Fibroblast of lung (primary cell): Measurements from ENCODE around the gene HTR3D. TPM values are rescaled to one million over a fixed set of nuclear protein-coding genes. Genes with fewer than 3 reads are reported as not detected.

Source experiments
- DNase-seq, 2 donors: peaks; one replicate each; pipeline versions ENCODE4 v3.0.0 to v3.0.0-alpha.2; 2010; ENCODE audit warnings: low read depth in 2 of 2
- H2AFZ ChIP-seq: 2 replicates; pipeline ENCODE4 v1.5.1; 2012; ENCODE audit warnings: low read length, control low read depth, inconsistent platforms
- H3K27ac ChIP-seq: 2 replicates; pipeline ENCODE4 v1.5.1; 2011; ENCODE audit warnings: low read length, control low read depth; ENCODE audit not compliant: insufficient read depth
- H3K27me3 ChIP-seq: 2 replicates; pipeline ENCODE4 v1.5.1; 2011; ENCODE audit warnings: mild to moderate bottlenecking, low read length; ENCODE audit not compliant: control insufficient read depth, insufficient read depth
- H3K36me3 ChIP-seq: 2 replicates; pipeline ENCODE4 v1.5.1; 2011; ENCODE audit warnings: low read length; ENCODE audit not compliant: control insufficient read depth, insufficient read depth
- H3K4me1 ChIP-seq: 2 replicates; pipeline ENCODE4 v1.5.1; 2011; ENCODE audit warnings: low read length; ENCODE audit not compliant: control insufficient read depth, insufficient read depth; ENCODE audit errors: extremely low read depth
- H3K4me2 ChIP-seq: 2 replicates; pipeline ENCODE4 v1.5.1; 2011; ENCODE audit warnings: low read length, control low read depth; ENCODE audit not compliant: insufficient read depth; ENCODE audit errors: extremely low read depth
- H3K4me3 ChIP-seq, 4 experiments: fragments of 200-600 bp in 1 of 4; sonication (generic) in 1 of 4; replicated peaks in 1 of 4; 2 replicates each; pipeline ENCODE4 v1.5.1; 2011 to 2016; ENCODE audit warnings: low read length in 4 of 4, low read depth in 3 of 4, mild to moderate bottlenecking in 3 of 4, control low read depth in 2 of 4, inconsistent platforms in 1 of 4, mixed read lengths in 1 of 4; ENCODE audit not compliant: insufficient read depth in 1 of 4; ENCODE audit errors: control extremely low read depth in 1 of 4
- H3K79me2 ChIP-seq: 2 replicates; pipeline ENCODE4 v1.5.1; 2012; ENCODE audit warnings: mild to moderate bottlenecking, low read length, inconsistent platforms; ENCODE audit not compliant: control insufficient read depth, insufficient read depth
- H3K9ac ChIP-seq: 2 replicates; pipeline ENCODE4 v1.5.1; 2011; ENCODE audit warnings: mild to moderate bottlenecking, low read length, control low read depth; ENCODE audit not compliant: insufficient read depth
- H3K9me3 ChIP-seq: 2 replicates; pipeline ENCODE4 v1.5.1; 2012; ENCODE audit warnings: low read depth, low read length; ENCODE audit not compliant: control insufficient read depth, insufficient read depth
- H4K20me1 ChIP-seq: 2 replicates; pipeline ENCODE4 v1.5.1; 2011; ENCODE audit warnings: low read length; ENCODE audit not compliant: control insufficient read depth, insufficient read depth; ENCODE audit errors: extremely low read depth
- EZH2 ChIP-seq: IDR thresholded peaks from 2 replicates; pipeline ENCODE4 v1.5.1; 2012; ENCODE audit warnings: low read length, control low read depth, mild to moderate bottlenecking; ENCODE audit errors: missing control alignments
- polyA plus RNA-seq, 2 donors: library from polyadenylated mRNA; depleted of rRNA in 1 of 2; stranded (reverse) in 1 of 2; unstranded in 1 of 2; fragments of >200 nt; gene quantifications; 2 replicates each; pipeline ENCODE4 v1.2.1, GENCODE V29; 2011 to 2012; ENCODE audit warnings: missing spikeins in 1 of 2
- total RNA-seq: library from RNA; depleted of rRNA; stranded (reverse); fragments of >200 nt; gene quantifications from 2 replicates; pipeline ENCODE4 v1.2.1, GENCODE V29; 2014
- TF ChIP-seq, protein P1 (sequence below), 2 donors: IDR thresholded peaks in 1 of 2; conservative IDR thresholded peaks in 1 of 2; 1 replicate in 1 of 2; 2 replicates in 1 of 2; pipeline ENCODE4 v1.5.1; 2011 to 2012; ENCODE audit warnings: low read length in 2 of 2, control low read depth in 1 of 2, inconsistent platforms in 1 of 2, low read depth in 1 of 2, mild to moderate bottlenecking in 1 of 2

The HTR3D gene
- total and polyA plus RNA-seq, 2 donors (not counting 1 experiment from before 2014, with no cell fraction given) = not detected

DNA sequence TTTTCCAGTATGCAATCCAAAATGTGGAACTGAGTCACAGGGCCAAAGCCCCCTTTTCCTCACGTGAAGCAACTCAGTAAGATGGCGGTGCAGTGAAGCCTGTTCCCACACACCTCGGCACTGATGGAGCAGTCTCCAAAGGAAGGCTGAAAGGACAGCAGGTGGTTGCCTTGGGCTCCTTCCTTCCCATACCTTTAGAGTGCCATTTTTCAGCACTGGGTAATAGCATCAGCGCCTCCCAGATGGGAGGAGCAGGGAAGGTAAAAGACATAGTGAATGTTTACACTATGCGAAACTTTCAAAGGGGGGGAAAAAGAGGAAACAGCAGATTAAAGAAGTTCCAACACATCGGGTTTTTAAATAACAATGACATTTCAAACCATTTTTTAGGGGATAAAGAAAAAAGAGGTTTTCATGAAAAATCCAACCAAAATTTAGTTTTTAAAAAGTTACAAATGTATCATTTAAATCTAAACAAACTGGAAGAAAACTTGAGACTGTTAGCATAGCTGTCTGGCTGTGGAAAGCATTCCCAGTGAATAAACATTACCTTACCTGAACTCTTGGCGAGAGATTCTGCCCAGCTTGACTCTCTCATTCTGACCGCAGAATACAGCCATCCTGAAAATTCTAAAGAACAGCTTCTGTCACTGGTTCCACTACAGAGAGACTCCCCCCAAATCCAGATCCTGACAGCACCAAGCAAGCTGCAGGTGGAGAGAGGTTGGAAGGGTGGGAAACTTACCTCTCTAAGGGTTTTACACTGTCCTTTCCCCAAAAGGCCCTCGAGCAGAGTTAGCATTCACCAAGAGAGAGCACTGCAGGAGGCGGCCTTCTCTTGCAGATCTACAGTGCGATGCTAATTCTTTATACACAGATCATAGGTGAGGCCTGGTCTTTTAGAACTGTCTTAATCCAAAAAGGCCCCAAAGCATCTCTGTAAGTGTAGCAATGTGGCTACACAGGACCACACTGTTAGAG lies 46.5 kb upstream of the HTR3D start:
- Histone ChIP-seq H3K79me2 (no peaks in the 10 kb centered on the region), H4K20me1 (no peaks in the 10 kb centered on the region), H3K4me1 (no peaks in the 10 kb centered on the region), H3K9ac (no peak overlapping the region), H2AFZ (no peak overlapping the region), H3K9me3 (no peaks in the 10 kb centered on the region), H3K36me3 (peaks cover 4% of the 10 kb centered on the region), H3K27ac (no peak overlapping the region), H3K27me3 (no peaks in the 10 kb centered on the region), H3K4me2 (no peak overlapping the region), H3K4me3 (no peak overlapping the region)
- no peak for TF ChIP-seq EZH2
- TF ChIP-seq, protein P1, sequence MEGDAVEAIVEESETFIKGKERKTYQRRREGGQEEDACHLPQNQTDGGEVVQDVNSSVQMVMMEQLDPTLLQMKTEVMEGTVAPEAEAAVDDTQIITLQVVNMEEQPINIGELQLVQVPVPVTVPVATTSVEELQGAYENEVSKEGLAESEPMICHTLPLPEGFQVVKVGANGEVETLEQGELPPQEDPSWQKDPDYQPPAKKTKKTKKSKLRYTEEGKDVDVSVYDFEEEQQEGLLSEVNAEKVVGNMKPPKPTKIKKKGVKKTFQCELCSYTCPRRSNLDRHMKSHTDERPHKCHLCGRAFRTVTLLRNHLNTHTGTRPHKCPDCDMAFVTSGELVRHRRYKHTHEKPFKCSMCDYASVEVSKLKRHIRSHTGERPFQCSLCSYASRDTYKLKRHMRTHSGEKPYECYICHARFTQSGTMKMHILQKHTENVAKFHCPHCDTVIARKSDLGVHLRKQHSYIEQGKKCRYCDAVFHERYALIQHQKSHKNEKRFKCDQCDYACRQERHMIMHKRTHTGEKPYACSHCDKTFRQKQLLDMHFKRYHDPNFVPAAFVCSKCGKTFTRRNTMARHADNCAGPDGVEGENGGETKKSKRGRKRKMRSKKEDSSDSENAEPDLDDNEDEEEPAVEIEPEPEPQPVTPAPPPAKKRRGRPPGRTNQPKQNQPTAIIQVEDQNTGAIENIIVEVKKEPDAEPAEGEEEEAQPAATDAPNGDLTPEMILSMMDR (conservative IDR thresholded peaks at IDR 0.05 in 1 of 2, IDR thresholded peaks at IDR 0.05 in 1 of 2; ENCODE audit: low read depth in 1 of 2, low read length in 2 of 2) = no peak
- no peak for DNase-seq

DNA sequence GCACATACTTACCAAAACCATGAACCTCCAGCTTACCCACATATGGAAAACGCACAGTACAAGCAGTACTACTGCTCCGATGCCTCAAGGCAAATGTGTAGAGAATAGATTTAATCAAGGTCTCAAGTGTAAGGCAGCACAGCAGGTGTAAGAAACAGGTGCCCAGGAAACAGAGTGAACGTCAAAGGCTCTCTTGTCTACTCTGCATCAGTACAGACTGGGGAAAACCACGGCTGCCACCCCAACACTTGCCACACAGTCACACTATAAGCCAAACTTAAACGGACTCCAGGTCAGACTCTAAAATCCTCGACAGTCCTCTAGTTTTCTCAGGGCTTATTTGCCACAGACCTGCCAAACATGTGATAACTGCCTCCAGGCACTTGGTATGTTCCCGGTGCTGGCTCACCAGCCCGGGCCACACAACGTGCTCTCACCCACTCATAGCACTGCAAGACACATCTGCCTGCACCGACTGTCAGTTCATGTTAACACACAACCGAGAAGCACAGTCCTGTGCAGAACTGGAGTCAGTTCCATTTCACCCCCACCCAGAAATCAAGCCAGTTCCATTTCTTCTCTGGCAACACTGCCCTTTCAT lies 44.4 kb upstream of the HTR3D start:
- no peaks in the 10 kb centered on the region for H3K79me2 ChIP-seq
- no peak overlapping the region for H3K4me2 ChIP-seq

More for the DNA sequence above, 44.4 kb upstream of the HTR3D start:
- Histone ChIP-seq H3K27ac (no peak overlapping the region), H4K20me1 (no peaks in the 10 kb centered on the region), H3K9me3 (no peaks in the 10 kb centered on the region), H3K4me3 (no peak overlapping the region), H3K9ac (no peak overlapping the region), H3K36me3 (peaks cover 4% of the 10 kb centered on the region), H3K27me3 (no peaks in the 10 kb centered on the region), H3K4me1 (no peaks in the 10 kb centered on the region), H2AFZ (no peak overlapping the region)
- no peak for DNase-seq
- TF ChIP-seq EZH2 = no peak
- TF ChIP-seq, protein P1 (conservative IDR thresholded peaks at IDR 0.05 in 1 of 2, IDR thresholded peaks at IDR 0.05 in 1 of 2; ENCODE audit: low read depth in 1 of 2, low read length in 2 of 2) = no peak
